Lower lobe of right lung (tissue), 2 donors: ENCODE results near the gene UQCRHL. TPM values are rescaled to one million over a fixed set of nuclear protein-coding genes. Genes with fewer than 3 reads are reported as not detected.
"Not testable (repeated sequence)": the region's sequence is repeated elsewhere in the genome, so short reads cannot be mapped to it uniquely, and the experiment has no call there.

Experiments
- ATAC-seq, 2 donors: fragments of 200-7000 bp; cut with Tn5 transposase; one replicate each; pipeline ENCODE4 v1.9.1; 2020 to 2022; ENCODE audit warnings: mild to moderate bottlenecking in 2 of 2, moderate library complexity in 2 of 2
- DNase-seq: peaks from one replicate; pipeline ENCODE4 v3.0.0-alpha.2; 2020
- H3K27ac ChIP-seq: fragments of 200-600 bp; one replicate; pipeline ENCODE4 v1.8.0; 2022
- H3K27me3 ChIP-seq: fragments of 200-600 bp; one replicate; pipeline ENCODE4 v1.8.0; 2022; ENCODE audit warnings: low read depth
- H3K36me3 ChIP-seq: fragments of 200-600 bp; one replicate; pipeline ENCODE4 v1.8.0; 2022; ENCODE audit warnings: mild to moderate bottlenecking
- H3K4me1 ChIP-seq: fragments of 200-600 bp; one replicate; pipeline ENCODE4 v1.8.0; 2022
- H3K4me3 ChIP-seq: fragments of 200-600 bp; one replicate; pipeline ENCODE4 v1.8.0; 2022; ENCODE audit warnings: mild to moderate bottlenecking
- H3K9me3 ChIP-seq: fragments of 200-600 bp; one replicate; pipeline ENCODE4 v1.8.0; 2022
- intact Hi-C: fragments of 100-400 bp; cut with DNase I; formaldehyde crosslinking; loops from one replicate; pipeline ENCODE4 v1.11.0; 2022
- total RNA-seq: library from RNA; stranded (reverse); fragmentation: NEBNext Ultra II Directional; extraction: Animal tissue kit (Norgen Biotek cat#: 25700); gene quantifications from one replicate; pipeline ENCODE4 v1.2.1, GENCODE V29; 2021
- TF ChIP-seq, protein P1 (sequence below): fragments of 200-600 bp; IDR thresholded peaks from one replicate; pipeline ENCODE4 v1.8.0; 2022; ENCODE audit warnings: antibody characterized with exemption, mild to moderate bottlenecking
- donor health status: DM: no; HTN: yes; CAD: no; lungs with severe emphysema.

UQCRHL gene
- total RNA-seq, 1 donor from 2014 or later, result 1.1 TPM

GRCh38 chr1:15847100-15847892, 39.8 kb upstream of the UQCRHL start, which contains the start of gene SPEN:
SPEN (plus strand) TSS chr1:15847707; CDS start chr1:15848068, 361 bp downstream.
- intact Hi-C loops, result no loop called here
- no peaks in the 10 kb centered on the region for H3K36me3 ChIP-seq
- peak within 1 kb of the TSS; percentile 79 for H3K4me3 ChIP-seq
- ATAC-seq (peak; percentile 94 to 97), DNase-seq (peak; percentile 99)
- peak within 1 kb of the TSS; percentile 99 for H3K27ac ChIP-seq
- TF ChIP-seq, protein P1, sequence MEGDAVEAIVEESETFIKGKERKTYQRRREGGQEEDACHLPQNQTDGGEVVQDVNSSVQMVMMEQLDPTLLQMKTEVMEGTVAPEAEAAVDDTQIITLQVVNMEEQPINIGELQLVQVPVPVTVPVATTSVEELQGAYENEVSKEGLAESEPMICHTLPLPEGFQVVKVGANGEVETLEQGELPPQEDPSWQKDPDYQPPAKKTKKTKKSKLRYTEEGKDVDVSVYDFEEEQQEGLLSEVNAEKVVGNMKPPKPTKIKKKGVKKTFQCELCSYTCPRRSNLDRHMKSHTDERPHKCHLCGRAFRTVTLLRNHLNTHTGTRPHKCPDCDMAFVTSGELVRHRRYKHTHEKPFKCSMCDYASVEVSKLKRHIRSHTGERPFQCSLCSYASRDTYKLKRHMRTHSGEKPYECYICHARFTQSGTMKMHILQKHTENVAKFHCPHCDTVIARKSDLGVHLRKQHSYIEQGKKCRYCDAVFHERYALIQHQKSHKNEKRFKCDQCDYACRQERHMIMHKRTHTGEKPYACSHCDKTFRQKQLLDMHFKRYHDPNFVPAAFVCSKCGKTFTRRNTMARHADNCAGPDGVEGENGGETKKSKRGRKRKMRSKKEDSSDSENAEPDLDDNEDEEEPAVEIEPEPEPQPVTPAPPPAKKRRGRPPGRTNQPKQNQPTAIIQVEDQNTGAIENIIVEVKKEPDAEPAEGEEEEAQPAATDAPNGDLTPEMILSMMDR, result no peak
- no peaks in the 10 kb centered on the region for H3K9me3 ChIP-seq
- H3K27me3 ChIP-seq, result no peaks in the 10 kb centered on the region
- peaks cover 38% of the 10 kb centered on the region for H3K4me1 ChIP-seq

- H3K9me3 ChIP-seq, H3K36me3 ChIP-seq, H3K4me3 ChIP-seq, intact Hi-C loops, DNase-seq, H3K27me3 ChIP-seq, ATAC-seq: not testable (repeated sequence)
- peak overlapping the region; percentile 99 for H3K27ac ChIP-seq
- peaks cover 26% of the 10 kb centered on the region for H3K4me1 ChIP-seq
Measured at GRCh38 chr1:15846056-15846455, 38.6 kb upstream of the UQCRHL start.

- Histone ChIP-seq H3K4me1 (peaks cover 14% of the 10 kb centered on the region), H3K9me3 (no peaks in the 10 kb centered on the region), H3K4me3 (no peak overlapping the region), H3K27me3 (no peaks in the 10 kb centered on the region), H3K27ac (no peak overlapping the region), H3K36me3 (no peaks in the 10 kb centered on the region)
- TF ChIP-seq, protein P1, result no peak
- intact Hi-C loops, result no loop called here
- no peak for ATAC-seq
- no peak for DNase-seq
Measured at GRCh38 chr1:15843826-15844572, 36.5 kb upstream of the UQCRHL start.

- Histone ChIP-seq H3K27me3 (no peaks in the 10 kb centered on the region), H3K27ac (no peak overlapping the region), H3K4me3 (no peak overlapping the region), H3K4me1 (peaks cover 12% of the 10 kb centered on the region), H3K36me3 (no peaks in the 10 kb centered on the region), H3K9me3 (no peaks in the 10 kb centered on the region)
- ATAC-seq (no peak), DNase-seq (no peak)
- TF ChIP-seq, protein P1, result no peak
- intact Hi-C loops, result no loop called here
Measured at GRCh38 chr1:15838721-15839120, 31.3 kb upstream of the UQCRHL start.

GRCh38 chr1:15837931-15838330, 30.5 kb upstream of the UQCRHL start:
- intact Hi-C loops, result no loop called here
- no peaks in the 10 kb centered on the region for H3K9me3 ChIP-seq
- ATAC-seq, result no peak
- H3K36me3 ChIP-seq, result no peaks in the 10 kb centered on the region
- H3K4me3 ChIP-seq, result peak overlapping the region; percentile 67
- no peak for DNase-seq
- H3K4me1 ChIP-seq, result peaks cover 15% of the 10 kb centered on the region
- TF ChIP-seq, protein P1, result no peak
- H3K27me3 ChIP-seq, result no peaks in the 10 kb centered on the region
- H3K27ac ChIP-seq, result peak overlapping the region; percentile 98
